Skeletal muscle tissue (tissue), 4 donors: ENCODE results near the gene ADAMTSL2. TPM values are rescaled to one million over a fixed set of nuclear protein-coding genes. Genes with fewer than 3 reads are reported as not detected.

Experiments used
- H3K27ac ChIP-seq: one replicate; pipeline ENCODE4 v1.7.0; 2013; ENCODE audit warnings: mild to moderate bottlenecking, low read depth, low read length, inconsistent platforms
- H3K27me3 ChIP-seq, 3 donors: one replicate each; pipeline ENCODE4 v1.7.0; 2013; ENCODE audit warnings: low read length in 3 of 3; ENCODE audit not compliant: control insufficient read depth in 3 of 3, insufficient read depth in 3 of 3
- H3K36me3 ChIP-seq, 3 donors: one replicate each; pipeline ENCODE4 v1.7.0; 2013; ENCODE audit warnings: low read length in 3 of 3; ENCODE audit not compliant: control insufficient read depth in 3 of 3, insufficient read depth in 3 of 3
- H3K4me1 ChIP-seq, 3 donors: one replicate each; pipeline ENCODE4 v1.7.0; 2013; ENCODE audit warnings: low read length in 3 of 3, mild to moderate bottlenecking in 3 of 3; ENCODE audit not compliant: control insufficient read depth in 3 of 3, insufficient read depth in 3 of 3
- H3K4me3 ChIP-seq, 3 donors: one replicate each; pipeline ENCODE4 v1.7.0; 2013; ENCODE audit warnings: low read length in 3 of 3
- H3K9ac ChIP-seq, 3 donors: one replicate each; pipeline ENCODE4 v1.7.0; 2013; ENCODE audit warnings: low read length in 3 of 3, mild to moderate bottlenecking in 3 of 3, moderate library complexity in 2 of 3, low read depth in 1 of 3
- H3K9me3 ChIP-seq, 3 donors: one replicate each; pipeline ENCODE4 v1.7.0; 2013; ENCODE audit warnings: low read length in 3 of 3; ENCODE audit not compliant: control insufficient read depth in 3 of 3
- total RNA-seq: library from RNA; depleted of rRNA; stranded (reverse); fragments of >200 nt; gene quantifications from one replicate; pipeline ENCODE4 v1.2.3, GENCODE V29; 2014
- donor health status: Osteomylitis.

The ADAMTSL2 gene
- total RNA-seq, 1 donor from 2014 or later: 4.7 TPM

DNA sequence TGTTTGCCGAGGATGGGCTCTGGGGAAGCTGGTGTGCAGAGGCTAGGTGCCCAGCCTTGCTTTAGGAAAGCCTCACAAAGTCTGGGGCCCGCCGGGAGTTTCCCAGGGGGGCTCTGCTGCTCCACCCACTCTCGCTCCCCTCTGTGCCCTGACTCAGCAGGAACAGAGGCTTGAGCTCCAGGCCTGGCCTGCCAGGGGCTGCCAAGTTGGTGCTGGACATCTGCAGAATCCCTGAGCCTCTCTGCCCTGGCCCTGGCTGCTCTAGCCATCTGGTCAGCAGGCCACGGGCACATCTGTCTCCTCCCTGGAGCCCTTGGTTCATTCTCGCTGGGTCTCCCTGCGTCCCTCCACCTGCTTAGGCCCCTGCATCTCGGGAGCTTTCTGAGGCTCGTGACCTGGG, 647 bp upstream of the ADAMTSL2 start:
- Histone ChIP-seq H3K4me3 (peak overlapping the region in 2 of 3 donors; percentile 14 to 45), H3K27me3 (peaks cover 15 to 67% (median 29%) of the 10 kb centered on the region in 3 donors), H3K4me1 (peaks cover 26 to 38% (median 31%) of the 10 kb centered on the region in 3 donors), H3K36me3 (no peaks in the 10 kb centered on the region), H3K27ac (peak overlapping the region; percentile 28), H3K9me3 (no peaks in the 10 kb centered on the region), H3K9ac (peak overlapping the region in 2 of 3 donors; percentile 33 to 66)

DNA sequence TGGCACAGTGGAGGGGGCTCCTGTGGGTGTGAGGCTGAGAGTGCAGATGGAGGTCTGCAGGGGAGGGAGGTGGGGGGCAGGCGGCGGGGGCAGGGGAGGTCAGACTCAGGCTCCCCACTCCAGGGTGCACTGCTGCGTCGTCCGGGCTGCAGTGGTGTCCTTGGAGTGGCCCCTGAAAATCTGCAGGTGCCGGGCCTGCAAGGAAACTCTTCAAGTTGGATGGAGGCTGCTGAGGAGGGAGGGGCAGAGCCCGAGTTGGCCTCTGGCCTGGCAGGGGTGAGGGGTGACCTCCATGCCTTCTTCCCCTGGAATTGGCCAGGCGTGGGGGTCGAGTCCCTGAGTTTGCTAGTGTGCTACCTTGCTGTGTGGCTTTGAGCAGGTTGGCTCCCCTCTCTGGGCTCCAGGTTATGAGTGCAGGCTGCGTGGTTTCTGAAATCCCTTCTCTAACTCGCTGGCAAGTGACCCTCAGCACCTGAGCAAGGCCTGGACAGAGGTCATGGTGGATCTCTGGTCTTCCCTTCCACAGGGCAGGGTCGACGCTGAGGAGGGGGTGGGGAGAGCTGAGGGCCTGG, 888 bp downstream of the ADAMTSL2 start:
- no peak overlapping the region for H3K27ac ChIP-seq
- peaks cover 10 to 65% (median 35%) of the 10 kb centered on the region in 3 donors for H3K27me3 ChIP-seq
- peaks cover 35 to 45% (median 40%) of the 10 kb centered on the region in 3 donors for H3K4me1 ChIP-seq
- no peaks in the 10 kb centered on the region for H3K9me3 ChIP-seq
- no peaks in the 10 kb centered on the region for H3K36me3 ChIP-seq
- peak overlapping the region; percentile 21 to 61 (median 38) for H3K4me3 ChIP-seq
- peak overlapping the region in 1 of 3 donors; percentile 45 for H3K9ac ChIP-seq

DNA sequence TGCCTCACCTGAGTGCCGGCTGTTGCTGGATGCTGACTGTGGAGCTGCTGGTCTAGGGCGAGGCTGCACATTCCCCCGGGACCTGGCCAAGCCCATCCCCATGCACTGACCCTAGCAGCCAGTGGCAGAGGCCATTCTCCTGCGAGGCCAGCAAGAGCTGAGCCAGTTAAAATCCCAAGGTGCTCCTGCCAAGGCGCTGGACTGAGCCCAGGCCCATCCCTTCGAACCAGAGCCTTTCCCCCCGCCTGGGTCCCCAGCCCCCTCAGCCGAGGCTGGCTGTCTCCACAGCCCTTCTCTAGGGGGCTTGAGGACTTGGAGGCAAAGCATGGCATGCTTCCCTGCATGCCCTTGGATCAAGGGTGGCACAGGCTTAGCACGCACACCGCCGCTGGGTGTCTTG, 1.6 kb downstream of the ADAMTSL2 start:
- H3K4me1 ChIP-seq: peaks cover 35 to 45% (median 41%) of the 10 kb centered on the region in 3 donors
- H3K9me3 ChIP-seq: no peaks in the 10 kb centered on the region
- peaks cover 10 to 63% (median 37%) of the 10 kb centered on the region in 3 donors for H3K27me3 ChIP-seq

DNA sequence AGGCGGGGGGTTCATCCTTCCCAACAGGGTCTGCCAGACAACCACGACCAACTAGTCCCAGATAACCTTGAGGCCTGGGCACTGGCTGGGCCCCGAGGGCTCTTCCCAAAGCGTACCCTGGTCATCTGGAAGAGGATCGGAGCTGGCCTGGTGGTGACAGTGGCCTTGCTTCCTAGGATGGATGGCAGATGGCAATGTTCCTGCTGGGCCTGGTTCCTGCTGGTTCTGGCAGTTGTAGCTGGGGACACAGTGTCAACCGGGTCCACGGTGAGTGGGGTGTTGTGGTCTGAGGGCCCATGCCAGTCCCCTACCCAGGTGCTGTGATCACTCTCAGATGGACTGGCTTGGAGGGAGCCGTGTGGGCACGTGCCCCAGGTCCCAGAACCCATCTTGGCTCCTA, 2.0 kb downstream of the ADAMTSL2 start:
- Histone ChIP-seq H3K9ac (peak overlapping the region in 2 of 3 donors; percentile 16 to 33), H3K4me1 (peaks cover 35 to 45% (median 41%) of the 10 kb centered on the region in 3 donors), H3K27ac (no peak overlapping the region), H3K36me3 (peaks cover 0 to 2% (median 0%) of the 10 kb centered on the region in 3 donors), H3K27me3 (peaks cover 7 to 59% (median 37%) of the 10 kb centered on the region in 3 donors), H3K4me3 (peak overlapping the region in 2 of 3 donors; percentile 21 to 41), H3K9me3 (no peaks in the 10 kb centered on the region)

More for the DNA sequence above, 1.6 kb downstream of the ADAMTSL2 start:
- Histone ChIP-seq H3K36me3 (peaks cover 0 to 2% (median 0%) of the 10 kb centered on the region in 3 donors), H3K4me3 (peak overlapping the region in 2 of 3 donors; percentile 21 to 61), H3K27ac (no peak overlapping the region), H3K9ac (peak overlapping the region in 2 of 3 donors; percentile 33 to 45)

DNA sequence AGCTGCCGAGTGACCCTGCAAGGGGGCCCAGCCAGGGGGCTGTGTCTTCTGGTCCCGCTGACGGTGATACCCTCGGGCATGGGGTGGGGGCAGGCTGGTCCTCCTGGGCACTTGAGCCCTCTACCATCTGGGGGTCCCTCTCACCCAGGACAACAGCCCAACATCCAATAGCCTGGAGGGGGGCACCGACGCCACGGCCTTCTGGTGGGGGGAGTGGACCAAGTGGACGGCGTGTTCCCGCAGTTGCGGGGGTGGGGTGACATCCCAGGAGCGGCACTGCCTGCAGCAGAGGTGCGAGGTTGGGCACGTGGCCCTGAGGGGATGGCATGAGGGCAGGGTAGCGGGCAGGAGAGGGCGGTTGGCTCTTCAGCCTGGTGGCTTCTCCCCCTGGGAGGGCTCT, 2.8 kb downstream of the ADAMTSL2 start:
- Histone ChIP-seq H3K4me3 (no peak overlapping the region), H3K9me3 (no peaks in the 10 kb centered on the region), H3K27me3 (peaks cover 6 to 58% (median 37%) of the 10 kb centered on the region in 3 donors), H3K4me1 (peaks cover 35 to 45% (median 41%) of the 10 kb centered on the region in 3 donors), H3K27ac (no peak overlapping the region), H3K9ac (no peak overlapping the region), H3K36me3 (peaks cover 0 to 2% (median 0%) of the 10 kb centered on the region in 3 donors)

DNA sequence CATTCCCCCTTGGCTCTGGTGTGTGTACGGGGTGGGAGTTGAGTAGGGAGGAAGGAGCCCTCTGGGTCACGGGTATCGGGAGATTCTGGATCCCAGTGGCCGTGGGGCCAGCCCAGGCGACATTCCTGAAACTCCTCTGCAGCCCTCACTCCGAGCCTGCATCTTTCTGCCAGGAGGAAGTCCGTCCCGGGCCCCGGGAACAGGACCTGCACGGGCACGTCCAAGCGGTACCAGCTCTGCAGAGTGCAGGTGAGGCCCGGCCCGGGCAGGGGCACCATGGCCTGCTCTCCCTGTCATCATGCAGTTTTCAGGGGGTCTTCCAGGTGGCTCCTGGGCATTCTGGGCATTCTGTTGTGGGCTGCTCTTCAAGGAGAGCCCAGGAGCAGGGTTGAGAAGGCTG, 3.7 kb downstream of the ADAMTSL2 start:
- peaks cover 6 to 49% (median 32%) of the 10 kb centered on the region in 3 donors for H3K27me3 ChIP-seq
- no peak overlapping the region for H3K27ac ChIP-seq
- peaks cover 35 to 37% (median 37%) of the 10 kb centered on the region in 3 donors for H3K4me1 ChIP-seq

DNA sequence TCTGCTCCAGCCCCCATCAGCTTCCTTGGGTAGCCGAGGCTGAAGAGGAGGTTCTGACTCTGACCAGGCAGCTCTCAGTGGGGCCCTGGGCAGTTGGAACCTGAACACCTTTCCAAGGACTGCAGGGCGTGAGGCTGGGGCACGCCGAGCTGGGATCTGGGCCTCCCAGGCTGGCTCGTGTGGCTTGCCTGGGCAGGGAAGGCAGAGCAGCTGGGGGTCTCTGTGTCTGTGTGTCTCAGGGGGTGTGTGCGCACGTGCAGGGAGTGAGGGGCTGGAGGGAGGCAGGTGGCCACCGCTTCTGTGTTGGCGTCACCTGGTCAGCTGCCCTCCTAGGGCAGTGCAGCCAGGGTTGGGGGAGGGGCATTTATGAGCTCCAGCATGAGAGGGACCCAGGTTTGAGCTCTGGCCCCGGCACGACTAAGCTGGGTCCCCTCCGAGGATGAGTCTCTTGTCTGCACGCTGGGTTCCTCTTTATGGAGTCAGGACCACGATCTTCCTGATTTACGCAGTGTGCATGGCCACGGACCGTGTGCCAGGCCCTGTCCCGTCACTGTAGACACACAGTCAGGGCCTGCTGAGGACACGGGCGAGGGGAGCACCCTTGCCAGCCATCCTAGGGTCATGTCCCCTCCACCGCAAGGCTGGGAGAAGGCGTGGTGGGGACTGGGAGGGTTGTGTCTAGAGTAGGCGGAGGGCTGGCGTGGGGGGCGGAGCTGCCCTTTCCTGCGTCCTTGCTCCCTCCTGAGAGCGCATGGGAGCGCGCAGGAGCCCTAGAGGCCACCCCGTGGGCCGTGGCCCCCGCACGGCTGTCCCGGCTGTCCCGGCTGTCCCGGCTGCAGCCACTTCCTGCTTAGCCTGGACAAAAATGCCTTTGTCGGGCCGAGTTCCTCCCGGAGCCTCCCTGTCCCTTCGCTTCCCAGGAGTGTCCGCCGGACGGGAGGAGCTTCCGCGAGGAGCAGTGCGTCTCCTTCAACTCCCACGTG, 4.6 kb downstream of the ADAMTSL2 start:
- peaks cover 0 to 5% (median 0%) of the 10 kb centered on the region in 3 donors for H3K36me3 ChIP-seq
- no peaks in the 10 kb centered on the region for H3K9me3 ChIP-seq
- H3K4me3 ChIP-seq: peak overlapping the region; percentile 51 to 56 (median 54)
- H3K27me3 ChIP-seq: peaks cover 6 to 39% (median 27%) of the 10 kb centered on the region in 3 donors
- peak overlapping the region in 1 of 3 donors; percentile 16 for H3K9ac ChIP-seq
- peaks cover 26 to 29% (median 27%) of the 10 kb centered on the region in 3 donors for H3K4me1 ChIP-seq
- no peak overlapping the region for H3K27ac ChIP-seq

More for the DNA sequence above, 3.7 kb downstream of the ADAMTSL2 start:
- H3K36me3 ChIP-seq: peaks cover 0 to 3% (median 0%) of the 10 kb centered on the region in 3 donors
- H3K4me3 ChIP-seq: no peak overlapping the region
- H3K9ac ChIP-seq: no peak overlapping the region
- no peaks in the 10 kb centered on the region for H3K9me3 ChIP-seq

DNA sequence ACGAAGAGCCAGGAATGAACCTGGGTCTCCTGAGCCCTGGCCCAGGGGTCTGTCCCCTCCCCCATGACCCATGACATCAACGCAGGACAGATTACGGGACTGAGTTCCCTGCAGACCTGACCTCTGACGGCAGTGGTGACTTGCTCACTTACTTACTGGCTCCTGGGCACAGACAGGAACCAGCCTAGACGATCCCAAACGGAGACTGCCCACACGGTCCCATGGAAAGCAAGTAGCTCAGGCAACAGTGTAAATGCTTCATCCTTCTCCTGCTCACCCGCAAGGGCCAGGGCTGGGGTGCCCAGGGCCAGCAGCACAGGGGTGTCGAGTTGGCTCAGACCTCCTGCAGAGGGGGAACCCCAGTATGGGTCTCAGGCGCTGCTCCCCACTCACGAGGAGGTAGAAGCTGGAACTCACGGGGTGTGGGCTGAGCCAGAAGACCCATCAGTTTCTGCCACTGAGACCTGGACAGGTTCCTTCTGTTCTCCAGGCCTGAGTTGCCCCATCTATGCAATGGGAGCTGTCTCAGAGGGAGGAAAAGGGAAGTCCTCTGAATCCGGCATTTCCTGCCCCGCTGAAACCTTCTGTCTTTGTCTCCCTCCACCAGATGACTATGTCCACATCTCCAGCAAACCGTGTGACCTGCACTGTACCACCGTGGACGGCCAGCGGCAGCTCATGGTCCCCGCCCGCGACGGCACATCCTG, 5.6 kb downstream of the ADAMTSL2 start:
- Histone ChIP-seq H3K4me1 (peaks cover 27 to 30% (median 27%) of the 10 kb centered on the region in 3 donors), H3K9ac (no peak overlapping the region), H3K9me3 (no peaks in the 10 kb centered on the region), H3K27ac (no peak overlapping the region), H3K36me3 (peaks cover 0 to 5% (median 0%) of the 10 kb centered on the region in 3 donors), H3K4me3 (peak overlapping the region in 2 of 3 donors; percentile 30 to 54), H3K27me3 (peaks cover 6 to 33% (median 27%) of the 10 kb centered on the region in 3 donors)

DNA sequence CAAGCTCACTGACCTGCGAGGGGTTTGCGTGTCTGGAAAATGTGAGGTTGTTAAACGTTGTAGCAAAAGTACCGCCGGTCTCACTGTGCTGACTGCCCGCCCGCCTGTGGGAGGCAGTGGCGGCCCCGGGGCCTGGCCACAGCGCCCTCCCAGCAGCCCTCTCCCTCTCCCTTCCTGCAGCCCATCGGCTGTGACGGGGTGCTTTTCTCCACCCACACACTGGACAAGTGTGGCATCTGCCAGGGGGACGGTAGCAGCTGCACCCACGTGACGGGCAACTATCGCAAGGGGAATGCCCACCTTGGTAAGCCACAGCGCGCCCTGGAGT, 6.2 kb downstream of the ADAMTSL2 start:
- Histone ChIP-seq H3K4me3 (no peak overlapping the region), H3K9me3 (no peaks in the 10 kb centered on the region), H3K27me3 (peaks cover 3 to 29% (median 24%) of the 10 kb centered on the region in 3 donors), H3K4me1 (peaks cover 27 to 33% (median 29%) of the 10 kb centered on the region in 3 donors), H3K9ac (no peak overlapping the region), H3K36me3 (peaks cover 0 to 5% (median 0%) of the 10 kb centered on the region in 3 donors), H3K27ac (no peak overlapping the region)
